Calu3 (cell line): ENCODE results near the gene CFAP92. TPM values are rescaled to one million over a fixed set of nuclear protein-coding genes. Genes with fewer than 3 reads are reported as not detected.
A peak's percentile ranks its signal among the peaks of the same experiment; 100 is the strongest.

ENCODE experiments used
- BruUV-seq: library from RNA; stranded (reverse); fragments of 400-500 nt; replicated peaks from 2 replicates; lab custom pipeline; 2021; lab: Mats Ljungman, UMichigan
- CTCF ChIA-PET: fragments of 300-600 bp; sonication (Branson Sonifier 250); formaldehyde crosslinking; loops from one replicate; lab custom pipeline; 2022; ENCODE audit warnings: antibody characterized with exemption; lab: Charles Lee
- DNase-seq: peaks from one replicate; pipeline ENCODE4 v3.0.0; 2022
- H3K27ac Mint-ChIP-seq: one replicate; pipeline ENCODE4 v1.8.0; 2022; ENCODE audit warnings: mixed read lengths; ENCODE audit not compliant: unreplicated experiment
- H3K27me3 Mint-ChIP-seq: one replicate; pipeline ENCODE4 v1.8.0; 2022; ENCODE audit warnings: mixed read lengths; ENCODE audit not compliant: unreplicated experiment
- H3K36me3 Mint-ChIP-seq: one replicate; pipeline ENCODE4 v1.8.0; 2022; ENCODE audit warnings: mild to moderate bottlenecking, moderate library complexity, mixed read lengths; ENCODE audit not compliant: insufficient read depth, unreplicated experiment
- H3K4me1 Mint-ChIP-seq: one replicate; pipeline ENCODE4 v1.8.0; 2022; ENCODE audit warnings: mild to moderate bottlenecking, low read depth, mixed read lengths; ENCODE audit not compliant: unreplicated experiment
- H3K4me3 Mint-ChIP-seq: one replicate; pipeline ENCODE4 v1.8.0; 2022; ENCODE audit warnings: mild to moderate bottlenecking, low read depth, moderate library complexity, mixed read lengths; ENCODE audit not compliant: unreplicated experiment
- H3K9me3 Mint-ChIP-seq: one replicate; pipeline ENCODE4 v1.8.0; 2022; ENCODE audit warnings: low read depth, mixed read lengths; ENCODE audit not compliant: unreplicated experiment
- intact Hi-C: fragments of 100-400 bp; cut with micrococcal nuclease; formaldehyde crosslinking; loops from one replicate; pipeline ENCODE4 v1.10.0; 2022; ENCODE audit not compliant: unreplicated experiment
- total RNA-seq: library from RNA; stranded (reverse); gene quantifications from 2 replicates; pipeline ENCODE4 v1.2.3, GENCODE V29; 2022
- TF ChIP-seq, protein P1 (sequence below): fragments of 200-600 bp; IDR thresholded peaks from one replicate; pipeline ENCODE4 v1.8.0; 2022; ENCODE audit warnings: antibody characterized with exemption; ENCODE audit not compliant: unreplicated experiment

Gene CFAP92
- total RNA-seq, 1 experiment from 2014 or later = 0.92 TPM

DNA sequence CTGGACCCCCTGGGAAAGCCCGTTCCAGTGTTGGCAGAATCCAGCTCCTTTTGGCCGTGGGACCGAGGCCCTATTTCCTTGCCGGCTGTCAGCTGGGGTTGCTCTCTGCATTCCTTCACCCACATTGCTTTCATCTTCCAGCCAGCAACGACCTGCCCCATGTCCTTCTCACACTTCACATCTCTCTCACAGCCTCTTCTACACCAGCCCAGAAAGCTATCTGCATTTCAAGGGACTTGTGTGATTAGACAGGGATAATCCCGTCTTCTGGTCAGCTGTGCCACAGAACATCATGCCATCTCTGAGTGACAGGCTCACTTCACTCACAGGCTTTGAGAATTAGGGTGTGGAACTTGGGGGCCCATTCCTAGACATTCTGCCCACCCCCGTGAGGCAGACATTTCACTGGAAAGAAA lies 23.6 kb upstream of the CFAP92 start:
- CTCF ChIA-PET = interaction anchor here (0.9 to 2.7 kb wide), 9 partner anchors 8 to 299 kb away, joined by 3 to 74 read pairs (median 13); partner anchors contain the start of genes CFAP92 and RAB43
- H3K4me1 Mint-ChIP-seq = peaks cover 7% of the 10 kb centered on the region
- intact Hi-C loops = no loop called here
- H3K27ac Mint-ChIP-seq = no peak overlapping the region
- peaks cover 58% of the 10 kb centered on the region for H3K27me3 Mint-ChIP-seq
- DNase-seq = no peak
- H3K9me3 Mint-ChIP-seq = no peaks in the 10 kb centered on the region
- H3K4me3 Mint-ChIP-seq = no peak overlapping the region
- TF ChIP-seq, protein P1, sequence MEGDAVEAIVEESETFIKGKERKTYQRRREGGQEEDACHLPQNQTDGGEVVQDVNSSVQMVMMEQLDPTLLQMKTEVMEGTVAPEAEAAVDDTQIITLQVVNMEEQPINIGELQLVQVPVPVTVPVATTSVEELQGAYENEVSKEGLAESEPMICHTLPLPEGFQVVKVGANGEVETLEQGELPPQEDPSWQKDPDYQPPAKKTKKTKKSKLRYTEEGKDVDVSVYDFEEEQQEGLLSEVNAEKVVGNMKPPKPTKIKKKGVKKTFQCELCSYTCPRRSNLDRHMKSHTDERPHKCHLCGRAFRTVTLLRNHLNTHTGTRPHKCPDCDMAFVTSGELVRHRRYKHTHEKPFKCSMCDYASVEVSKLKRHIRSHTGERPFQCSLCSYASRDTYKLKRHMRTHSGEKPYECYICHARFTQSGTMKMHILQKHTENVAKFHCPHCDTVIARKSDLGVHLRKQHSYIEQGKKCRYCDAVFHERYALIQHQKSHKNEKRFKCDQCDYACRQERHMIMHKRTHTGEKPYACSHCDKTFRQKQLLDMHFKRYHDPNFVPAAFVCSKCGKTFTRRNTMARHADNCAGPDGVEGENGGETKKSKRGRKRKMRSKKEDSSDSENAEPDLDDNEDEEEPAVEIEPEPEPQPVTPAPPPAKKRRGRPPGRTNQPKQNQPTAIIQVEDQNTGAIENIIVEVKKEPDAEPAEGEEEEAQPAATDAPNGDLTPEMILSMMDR = no peak
- no peaks in the 10 kb centered on the region for H3K36me3 Mint-ChIP-seq
- no TSS peak for BruUV-seq

DNA sequence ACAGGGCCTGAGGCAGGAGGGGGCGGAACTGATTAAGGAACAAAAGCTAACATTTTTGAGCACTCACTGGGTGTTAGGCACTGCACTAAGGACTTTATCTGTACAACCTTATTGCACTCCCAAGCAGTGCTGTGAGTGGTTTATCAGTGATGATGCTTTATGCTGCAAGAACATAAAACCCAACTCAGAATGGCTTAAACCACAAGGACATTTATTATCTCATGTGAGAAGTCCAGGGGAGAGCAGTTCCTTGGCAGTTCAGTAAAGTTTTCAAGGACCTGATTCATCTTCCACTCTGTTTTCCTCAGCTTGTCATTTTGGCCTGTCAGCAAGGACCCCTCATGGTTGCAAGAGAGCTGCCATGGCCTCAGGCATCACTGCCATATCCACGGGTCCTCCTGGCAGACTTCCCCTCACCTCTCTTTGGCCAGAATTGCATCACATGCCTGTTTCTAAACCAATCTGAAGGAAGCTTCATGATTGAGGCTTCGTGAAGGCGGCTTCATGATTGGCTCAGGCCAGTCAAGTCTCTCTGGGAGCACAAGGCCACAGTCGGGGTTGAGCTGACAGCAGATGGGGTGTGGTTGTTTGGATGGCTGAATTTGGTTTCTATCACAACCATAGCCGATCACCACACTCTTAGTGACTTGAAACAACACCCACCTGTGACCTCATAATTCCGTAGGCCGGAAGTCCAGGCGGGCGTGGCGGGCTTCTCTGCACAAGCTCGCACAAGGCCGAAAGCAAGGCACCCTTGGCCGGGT lies 23.0 kb upstream of the CFAP92 start:
- Mint-ChIP-seq H3K9me3 (no peaks in the 10 kb centered on the region), H3K27ac (no peak overlapping the region), H3K4me1 (peaks cover 7% of the 10 kb centered on the region), H3K27me3 (peaks cover 52% of the 10 kb centered on the region), H3K4me3 (no peak overlapping the region), H3K36me3 (no peaks in the 10 kb centered on the region)
- no peak for DNase-seq
- BruUV-seq = no TSS peak
- intact Hi-C loops = loop anchor here (1.0 kb wide), 1 partner anchor 47 kb away; no protein-coding TSS in a partner anchor
- CTCF ChIA-PET = interaction anchor here (0.6 to 2.7 kb wide), 24 partner anchors 9 to 906 kb away, joined by 3 to 74 read pairs (median 4); partner anchors contain the start of genes CFAP92 and RAB43
- TF ChIP-seq, protein P1 = no peak

DNA sequence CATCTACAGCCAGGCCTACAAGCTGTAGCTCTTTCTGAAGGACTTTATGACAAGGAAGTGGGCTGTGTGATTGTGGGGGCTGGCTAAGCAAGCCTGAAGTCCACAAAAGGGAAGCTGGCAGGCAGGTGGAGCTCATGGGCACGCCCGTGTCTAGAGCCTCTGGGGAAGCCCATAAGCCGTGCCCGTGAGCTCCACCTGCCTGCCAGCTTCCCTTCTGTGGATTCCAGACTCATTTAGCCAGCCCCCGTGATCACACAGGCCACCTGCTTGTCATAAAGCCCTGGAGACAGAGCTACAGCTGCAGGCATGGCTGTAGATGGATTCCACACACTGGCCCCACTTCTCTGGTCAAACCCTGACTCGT lies 22.5 kb upstream of the CFAP92 start:
- Mint-ChIP-seq H3K27me3 (peaks cover 46% of the 10 kb centered on the region), H3K4me3 (no peak overlapping the region), H3K27ac (no peak overlapping the region), H3K36me3 (no peaks in the 10 kb centered on the region), H3K4me1 (peaks cover 7% of the 10 kb centered on the region), H3K9me3 (no peaks in the 10 kb centered on the region)
- TF ChIP-seq, protein P1 = peak; percentile 12
- no TSS peak for BruUV-seq
- DNase-seq = peak; percentile 79
- CTCF ChIA-PET = interaction anchor here (0.6 to 2.7 kb wide), 24 partner anchors 9 to 906 kb away, joined by 3 to 74 read pairs (median 4); partner anchors contain the start of genes CFAP92 and RAB43
- intact Hi-C loops = loop anchor here (1.0 kb wide), 1 partner anchor 46 kb away; no protein-coding TSS in a partner anchor

DNA sequence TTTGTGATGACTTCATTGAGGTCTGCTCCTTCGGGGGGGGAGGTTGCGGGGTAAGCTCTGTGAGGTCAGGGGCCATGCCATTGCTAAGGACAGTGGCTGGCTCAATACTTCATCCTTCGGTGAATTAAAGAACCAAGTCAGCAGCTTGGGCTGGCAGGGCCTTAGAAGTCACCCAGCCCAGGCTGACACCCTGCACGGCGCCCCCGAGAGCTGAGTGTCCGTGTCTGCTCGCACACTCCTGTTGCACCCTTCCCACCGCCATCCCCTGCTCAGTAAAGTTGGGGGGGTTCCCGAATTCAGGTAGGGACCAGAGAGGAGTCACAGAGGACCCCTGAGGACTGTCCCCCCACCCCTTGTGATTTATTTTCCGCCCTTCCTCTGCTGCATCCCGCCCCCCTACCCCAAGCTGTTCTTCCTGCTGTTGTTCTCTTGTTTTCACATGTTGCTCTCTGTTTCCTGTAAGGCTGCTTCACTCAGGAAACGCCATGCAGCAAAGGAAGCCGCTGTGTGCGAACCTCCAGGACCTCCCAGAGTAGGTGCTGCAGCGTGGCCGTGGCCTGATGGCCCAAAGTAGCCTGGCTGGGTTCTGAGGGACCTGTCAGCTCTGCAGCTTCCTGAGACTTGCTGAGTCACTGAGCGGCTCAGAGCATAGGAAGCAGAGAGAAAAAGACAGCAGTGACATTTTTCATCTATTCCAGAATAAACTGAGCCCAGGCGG lies 21.7 kb upstream of the CFAP92 start:
- no peak overlapping the region for H3K4me3 Mint-ChIP-seq
- DNase-seq = no peak
- no peak overlapping the region for H3K27ac Mint-ChIP-seq
- no peaks in the 10 kb centered on the region for H3K9me3 Mint-ChIP-seq
- no TSS peak for BruUV-seq
- no peaks in the 10 kb centered on the region for H3K36me3 Mint-ChIP-seq
- peaks cover 7% of the 10 kb centered on the region for H3K4me1 Mint-ChIP-seq
- H3K27me3 Mint-ChIP-seq = peaks cover 38% of the 10 kb centered on the region
- TF ChIP-seq, protein P1 = no peak
- CTCF ChIA-PET = interaction anchor here (0.6 to 2.7 kb wide), 21 partner anchors 9 to 230 kb away, joined by 3 to 74 read pairs (median 4); partner anchors contain the start of genes CFAP92 and RAB43
- intact Hi-C loops = loop anchor here (1.0 kb wide), 1 partner anchor 45 kb away; no protein-coding TSS in a partner anchor
